ENCODE data around the gene ACSL1. TPM values are rescaled to one million over a fixed set of nuclear protein-coding genes. Genes with fewer than 3 reads are reported as not detected.

The ACSL1 gene
- total and polyA plus RNA-seq, 2 donors (not counting 1 experiment from before 2014, with no cell fraction given): 15.4 to 30.1 TPM

DNA sequence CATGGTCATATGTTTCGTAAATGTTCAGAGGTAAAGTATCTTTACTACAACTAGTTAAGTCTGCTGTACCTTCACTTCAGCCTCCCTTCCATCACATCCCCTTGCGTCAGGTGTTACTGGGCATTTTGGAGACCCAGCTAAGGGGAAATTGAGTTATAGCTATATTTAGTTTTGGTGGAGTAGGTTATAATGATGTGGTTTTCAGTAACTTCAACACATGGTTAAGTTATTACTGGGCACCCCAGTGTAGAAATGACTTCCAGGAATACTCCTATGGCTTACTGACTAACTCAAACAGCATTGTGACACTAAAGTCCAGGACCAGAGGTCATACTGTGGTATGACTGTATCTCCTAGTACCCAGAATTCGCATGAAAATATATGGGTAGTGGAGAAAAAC is 23.4 kb upstream of the ACSL1 start:
- Histone ChIP-seq H3K36me3 (ENCODE audit: control insufficient read depth, insufficient read depth, low read length) (no peaks in the 10 kb centered on the region), H3K9me3 (ENCODE audit: control insufficient read depth, insufficient read depth, low read depth, low read length) (no peaks in the 10 kb centered on the region), H3K9ac (ENCODE audit: insufficient read depth, low read length) (no peak overlapping the region), H3K4me3 (replicated peaks in 1 of 4; ENCODE audit: control extremely low read depth in 1 of 4, insufficient read depth in 1 of 4, low read depth in 3 of 4, low read length in 4 of 4) (no peak overlapping the region), H2AFZ (ENCODE audit: low read length) (no peak overlapping the region), H3K4me1 (ENCODE audit: control insufficient read depth, extremely low read depth, insufficient read depth, low read length) (no peaks in the 10 kb centered on the region), H3K27me3 (ENCODE audit: control insufficient read depth, insufficient read depth, low read length) (no peaks in the 10 kb centered on the region), H3K27ac (ENCODE audit: insufficient read depth, low read length) (no peak overlapping the region), H4K20me1 (ENCODE audit: control insufficient read depth, extremely low read depth, insufficient read depth, low read length) (no peaks in the 10 kb centered on the region), H3K4me2 (ENCODE audit: extremely low read depth, insufficient read depth, low read length) (no peak overlapping the region), H3K79me2 (ENCODE audit: control insufficient read depth, insufficient read depth, low read length) (no peaks in the 10 kb centered on the region)
- no peak for DNase-seq (ENCODE audit: low read depth in 2 of 2)
- TF ChIP-seq EZH2 (IDR thresholded peaks at IDR 0.05; ENCODE audit: low read length, missing control alignments): no peak
- TF ChIP-seq, protein P1, sequence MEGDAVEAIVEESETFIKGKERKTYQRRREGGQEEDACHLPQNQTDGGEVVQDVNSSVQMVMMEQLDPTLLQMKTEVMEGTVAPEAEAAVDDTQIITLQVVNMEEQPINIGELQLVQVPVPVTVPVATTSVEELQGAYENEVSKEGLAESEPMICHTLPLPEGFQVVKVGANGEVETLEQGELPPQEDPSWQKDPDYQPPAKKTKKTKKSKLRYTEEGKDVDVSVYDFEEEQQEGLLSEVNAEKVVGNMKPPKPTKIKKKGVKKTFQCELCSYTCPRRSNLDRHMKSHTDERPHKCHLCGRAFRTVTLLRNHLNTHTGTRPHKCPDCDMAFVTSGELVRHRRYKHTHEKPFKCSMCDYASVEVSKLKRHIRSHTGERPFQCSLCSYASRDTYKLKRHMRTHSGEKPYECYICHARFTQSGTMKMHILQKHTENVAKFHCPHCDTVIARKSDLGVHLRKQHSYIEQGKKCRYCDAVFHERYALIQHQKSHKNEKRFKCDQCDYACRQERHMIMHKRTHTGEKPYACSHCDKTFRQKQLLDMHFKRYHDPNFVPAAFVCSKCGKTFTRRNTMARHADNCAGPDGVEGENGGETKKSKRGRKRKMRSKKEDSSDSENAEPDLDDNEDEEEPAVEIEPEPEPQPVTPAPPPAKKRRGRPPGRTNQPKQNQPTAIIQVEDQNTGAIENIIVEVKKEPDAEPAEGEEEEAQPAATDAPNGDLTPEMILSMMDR (conservative IDR thresholded peaks at IDR 0.05 in 1 of 2, IDR thresholded peaks at IDR 0.05 in 1 of 2; ENCODE audit: low read depth in 1 of 2, low read length in 2 of 2): no peak

DNA sequence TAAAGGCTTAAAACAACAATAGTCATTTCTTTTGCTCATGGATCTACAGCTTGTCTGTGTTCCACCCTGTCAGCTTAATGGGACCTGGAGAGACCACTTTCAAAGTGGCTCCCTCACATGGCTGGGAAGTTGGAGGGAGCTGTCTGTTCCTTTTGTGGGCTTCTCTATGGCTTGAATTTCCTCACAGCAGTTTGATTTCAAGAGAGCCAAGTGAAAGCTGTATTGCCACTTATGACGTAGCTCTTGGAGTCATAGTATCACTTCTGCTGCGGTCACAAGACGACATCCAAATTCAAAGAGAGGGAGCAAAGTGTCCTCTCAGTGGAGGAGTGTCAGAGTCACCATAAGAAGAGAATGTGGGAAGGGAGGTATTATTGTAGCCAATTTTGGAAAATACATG is 22.7 kb upstream of the ACSL1 start:
- TF ChIP-seq EZH2 (IDR thresholded peaks at IDR 0.05; ENCODE audit: low read length, missing control alignments): no peak
- TF ChIP-seq, protein P1 (conservative IDR thresholded peaks at IDR 0.05 in 1 of 2, IDR thresholded peaks at IDR 0.05 in 1 of 2; ENCODE audit: low read depth in 1 of 2, low read length in 2 of 2): no peak
- H3K4me2 ChIP-seq (ENCODE audit: extremely low read depth, insufficient read depth, low read length): no peak overlapping the region

DNA sequence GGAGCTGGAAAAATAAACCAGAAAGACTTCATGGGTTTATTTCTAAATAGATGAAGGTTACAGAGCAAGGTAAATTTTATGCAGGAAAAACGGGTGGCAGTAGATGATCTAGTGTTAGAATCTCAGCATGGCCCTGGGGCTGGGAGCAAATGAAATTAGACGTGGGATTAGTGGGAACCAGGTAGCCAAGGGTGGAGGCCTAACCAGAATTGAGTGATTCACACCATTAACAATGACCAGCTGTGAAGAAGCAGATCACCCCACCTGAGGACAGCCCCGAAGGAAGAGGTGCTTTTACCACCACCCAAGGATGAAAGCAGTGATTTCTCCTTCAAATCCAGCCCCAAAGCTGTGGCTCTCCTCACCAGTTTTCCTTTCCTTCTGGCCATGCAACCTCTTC is 20.8 kb upstream of the ACSL1 start:
- Histone ChIP-seq H3K9ac (ENCODE audit: insufficient read depth, low read length) (no peak overlapping the region), H3K4me3 (replicated peaks in 1 of 4; ENCODE audit: control extremely low read depth in 1 of 4, insufficient read depth in 1 of 4, low read depth in 3 of 4, low read length in 4 of 4) (no peak overlapping the region), H4K20me1 (ENCODE audit: control insufficient read depth, extremely low read depth, insufficient read depth, low read length) (no peaks in the 10 kb centered on the region), H3K36me3 (ENCODE audit: control insufficient read depth, insufficient read depth, low read length) (no peaks in the 10 kb centered on the region), H3K4me1 (ENCODE audit: control insufficient read depth, extremely low read depth, insufficient read depth, low read length) (no peaks in the 10 kb centered on the region), H3K4me2 (ENCODE audit: extremely low read depth, insufficient read depth, low read length) (no peak overlapping the region), H3K79me2 (ENCODE audit: control insufficient read depth, insufficient read depth, low read length) (no peaks in the 10 kb centered on the region), H3K27ac (ENCODE audit: insufficient read depth, low read length) (no peak overlapping the region), H3K27me3 (ENCODE audit: control insufficient read depth, insufficient read depth, low read length) (no peaks in the 10 kb centered on the region), H2AFZ (ENCODE audit: low read length) (no peak overlapping the region), H3K9me3 (ENCODE audit: control insufficient read depth, insufficient read depth, low read depth, low read length) (no peaks in the 10 kb centered on the region)
- DNase-seq (ENCODE audit: low read depth in 2 of 2): no peak
- TF ChIP-seq, protein P1 (conservative IDR thresholded peaks at IDR 0.05 in 1 of 2, IDR thresholded peaks at IDR 0.05 in 1 of 2; ENCODE audit: low read depth in 1 of 2, low read length in 2 of 2): no peak
- no peak for TF ChIP-seq EZH2 (IDR thresholded peaks at IDR 0.05; ENCODE audit: low read length, missing control alignments)

More for the DNA sequence above, 22.7 kb upstream of the ACSL1 start:
- no peaks in the 10 kb centered on the region for H3K9me3 ChIP-seq (ENCODE audit: control insufficient read depth, insufficient read depth, low read depth, low read length)
- no peak overlapping the region for H3K9ac ChIP-seq (ENCODE audit: insufficient read depth, low read length)
- no peak overlapping the region for H2AFZ ChIP-seq (ENCODE audit: low read length)
- no peaks in the 10 kb centered on the region for H4K20me1 ChIP-seq (ENCODE audit: control insufficient read depth, extremely low read depth, insufficient read depth, low read length)
- no peaks in the 10 kb centered on the region for H3K4me1 ChIP-seq (ENCODE audit: control insufficient read depth, extremely low read depth, insufficient read depth, low read length)
- no peaks in the 10 kb centered on the region for H3K36me3 ChIP-seq (ENCODE audit: control insufficient read depth, insufficient read depth, low read length)
- H3K79me2 ChIP-seq (ENCODE audit: control insufficient read depth, insufficient read depth, low read length): no peaks in the 10 kb centered on the region
- H3K27ac ChIP-seq (ENCODE audit: insufficient read depth, low read length): no peak overlapping the region
- no peaks in the 10 kb centered on the region for H3K27me3 ChIP-seq (ENCODE audit: control insufficient read depth, insufficient read depth, low read length)
- no peak for DNase-seq (ENCODE audit: low read depth in 2 of 2)
- H3K4me3 ChIP-seq (replicated peaks in 1 of 4; ENCODE audit: control extremely low read depth in 1 of 4, insufficient read depth in 1 of 4, low read depth in 3 of 4, low read length in 4 of 4): no peak overlapping the region
